ENCODE measurements around the gene MED13. TPM values are rescaled to one million over a fixed set of nuclear protein-coding genes. Genes with fewer than 3 reads are reported as not detected.

Gene MED13
- polyA plus RNA-seq, 3 donors: 2.1 to 32.0 (median 5.0) TPM

GRCh38 chr17:62048262-62048661, 16.8 kb downstream of the MED13 start:
- no CpG with 5 or more reads among the region's 2 CpGs for WGBS (ENCODE audit: insufficient coverage)
- Histone ChIP-seq H3K27ac (ENCODE audit: low read depth in 1 of 2, low read length in 2 of 2) (no peak overlapping the region), H2AFZ (ENCODE audit: insufficient read depth, low read depth, low read length, poor library complexity, severe bottlenecking) (no peak overlapping the region), H3K9me3 (replicated peaks in 1 of 2; ENCODE audit: control insufficient read depth in 1 of 2, insufficient read depth in 1 of 2, low read length in 2 of 2) (no peaks in the 10 kb centered on the region), H3K27me3 (ENCODE audit: control insufficient read depth in 2 of 2, insufficient read depth in 2 of 2, low read length in 2 of 2) (no peaks in the 10 kb centered on the region), H4K20me1 (ENCODE audit: insufficient read depth, low read length) (peaks cover 98% of the 10 kb centered on the region), H3K4me1 (ENCODE audit: control insufficient read depth in 1 of 2, insufficient read depth in 2 of 2, low read length in 2 of 2) (no peaks in the 10 kb centered on the region), H3K36me3 (replicated peaks in 1 of 2; ENCODE audit: control insufficient read depth in 1 of 2, insufficient read depth in 2 of 2, low read length in 2 of 2) (peaks cover 80 to 97% of the 10 kb centered on the region in 2 donors), H3K79me2 (ENCODE audit: insufficient read depth, low read length) (peaks cover 78% of the 10 kb centered on the region), H3K4me2 (replicated peaks; ENCODE audit: extremely low read depth, low read length, poor library complexity, severe bottlenecking) (no peak overlapping the region), H3K4me3 (replicated peaks in 1 of 3; ENCODE audit: low read depth in 2 of 3, low read length in 3 of 3) (no peak overlapping the region), H3K9ac (ENCODE audit: insufficient read depth, low read length, poor library complexity, severe bottlenecking) (no peak overlapping the region)
- H3K27me3 Mint-ChIP-seq (ENCODE audit: low read depth in 3 of 3): no peaks in the 10 kb centered on the region
- peaks cover 3% of the 10 kb centered on the region for H3K4me1 Mint-ChIP-seq
- no peak overlapping the region for H3K4me3 Mint-ChIP-seq
- H3K36me3 Mint-ChIP-seq: peaks cover 53 to 80% of the 10 kb centered on the region in 2 donors
- intact Hi-C loops (cut with micrococcal nuclease): no loop called here
- TF ChIP-seq CTCF (IDR thresholded peaks at IDR 0.05): no peak
- DNase-seq: no peak
- peak overlapping the region in 2 of 7 donors; percentile 15 to 50 for H3K27ac Mint-ChIP-seq
- no peaks in the 10 kb centered on the region for H3K9me3 Mint-ChIP-seq

GRCh38 chr17:62045517-62045916, 19.6 kb downstream of the MED13 start:
- DNase-seq: peak in 1 of 3 donors; percentile 20
- peaks cover 98% of the 10 kb centered on the region for H4K20me1 ChIP-seq (ENCODE audit: insufficient read depth, low read length)
- Mint-ChIP-seq H3K9me3 (no peaks in the 10 kb centered on the region), H3K4me3 (no peak overlapping the region), H3K27ac (peak overlapping the region in 1 of 7 donors; percentile 50), H3K4me1 (peaks cover 3% of the 10 kb centered on the region), H3K36me3 (peaks cover 44 to 81% of the 10 kb centered on the region in 2 donors), H3K27me3 (ENCODE audit: low read depth in 3 of 3) (no peaks in the 10 kb centered on the region)
- intact Hi-C loops (cut with micrococcal nuclease): no loop called here
- no peaks in the 10 kb centered on the region for H3K4me1 ChIP-seq (ENCODE audit: control insufficient read depth in 1 of 2, insufficient read depth in 2 of 2, low read length in 2 of 2)
- H2AFZ ChIP-seq (ENCODE audit: insufficient read depth, low read depth, low read length, poor library complexity, severe bottlenecking): no peak overlapping the region
- no peak for TF ChIP-seq CTCF (IDR thresholded peaks at IDR 0.05)
- no peak overlapping the region for H3K4me3 ChIP-seq (replicated peaks in 1 of 3; ENCODE audit: low read depth in 2 of 3, low read length in 3 of 3)
- H3K4me2 ChIP-seq (replicated peaks; ENCODE audit: extremely low read depth, low read length, poor library complexity, severe bottlenecking): no peak overlapping the region
- no peak overlapping the region for H3K27ac ChIP-seq (ENCODE audit: low read depth in 1 of 2, low read length in 2 of 2)
- H3K9me3 ChIP-seq (replicated peaks in 1 of 2; ENCODE audit: control insufficient read depth in 1 of 2, insufficient read depth in 1 of 2, low read length in 2 of 2): no peaks in the 10 kb centered on the region
- 100% methylated on average over 1 of the region's 1 CpG for WGBS (ENCODE audit: insufficient coverage)
- H3K36me3 ChIP-seq (replicated peaks in 1 of 2; ENCODE audit: control insufficient read depth in 1 of 2, insufficient read depth in 2 of 2, low read length in 2 of 2): peaks cover 73 to 97% of the 10 kb centered on the region in 2 donors
- H3K79me2 ChIP-seq (ENCODE audit: insufficient read depth, low read length): peaks cover 83% of the 10 kb centered on the region
- H3K27me3 ChIP-seq (ENCODE audit: control insufficient read depth in 2 of 2, insufficient read depth in 2 of 2, low read length in 2 of 2): no peaks in the 10 kb centered on the region
- H3K9ac ChIP-seq (ENCODE audit: insufficient read depth, low read length, poor library complexity, severe bottlenecking): no peak overlapping the region

Data from CD14-positive monocyte (primary cell).